GM18867 (cell line): ENCODE measurements around the gene ANK2.

Experiments used
- ATAC-seq: cut with Tn5 transposase; IDR thresholded peaks from one replicate; pipeline ENCODE4 v1.9.1; 2021; ENCODE audit warnings: mild to moderate bottlenecking, moderate library complexity; ENCODE audit not compliant: unreplicated experiment

Gene ANK2

GRCh38 chr4:113049421-113050370, at the start of gene ANK2:
Gene ANK2 (plus strand): TSS chr4:113049653. CDS start chr4:113049729, 76 bp downstream.
- no peak for ATAC-seq

DNA sequence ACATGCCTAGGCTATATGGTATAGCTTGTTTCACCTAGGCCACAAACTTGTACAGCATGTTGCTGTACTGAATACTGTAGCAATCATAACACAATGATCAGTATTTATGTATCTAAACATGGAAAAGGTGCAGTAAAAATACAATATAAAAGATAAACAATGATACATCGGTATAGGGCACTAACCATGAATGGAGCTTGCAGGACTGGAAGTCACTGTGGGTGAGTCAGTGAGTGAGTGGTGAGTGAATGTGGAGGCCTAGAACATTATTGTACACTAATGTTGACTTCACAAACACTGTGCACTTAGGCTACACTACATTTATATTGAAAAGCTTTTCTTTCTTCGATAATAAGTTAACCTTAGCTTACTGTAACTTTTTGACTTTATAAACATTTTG, 45.6 kb upstream of the ANK2 start:
- ATAC-seq, result no peak

DNA sequence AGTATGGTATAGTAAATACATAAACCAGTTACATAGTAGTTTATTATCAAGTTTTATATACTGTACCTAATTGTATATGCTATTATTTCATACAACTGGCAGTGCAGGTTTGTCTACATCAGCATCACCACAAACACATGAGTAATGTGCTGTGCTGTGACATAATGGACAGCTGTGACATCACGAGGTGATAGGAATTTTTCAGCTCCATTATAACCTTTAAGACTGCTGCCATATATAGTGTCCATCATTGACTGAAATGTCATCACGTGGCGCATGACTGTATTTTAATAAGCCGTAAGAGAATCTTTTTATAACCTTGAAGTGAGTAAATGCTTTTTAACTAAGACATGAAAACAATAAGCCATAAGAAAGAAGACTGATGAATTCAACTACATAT, 44.8 kb upstream of the ANK2 start:
- ATAC-seq, result no peak

DNA sequence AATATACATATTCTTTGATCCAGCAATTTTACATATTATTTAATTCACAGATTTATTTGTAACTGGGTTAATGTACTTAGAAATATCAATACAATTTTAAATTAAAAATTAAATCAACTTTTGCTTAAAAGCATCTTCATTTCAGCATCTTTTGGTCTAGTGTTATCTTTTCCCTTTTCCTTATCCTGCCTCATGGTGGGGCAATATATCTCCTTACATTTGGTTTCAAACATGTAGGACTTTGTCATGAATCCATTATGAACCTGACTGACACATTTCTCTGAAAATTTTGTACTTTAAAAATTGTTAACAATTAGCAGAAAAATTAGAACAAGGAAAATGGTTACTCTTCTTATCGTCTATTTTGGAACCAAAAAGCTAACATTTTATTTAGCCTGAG, 42.8 kb upstream of the ANK2 start:
- ATAC-seq, result no peak

DNA sequence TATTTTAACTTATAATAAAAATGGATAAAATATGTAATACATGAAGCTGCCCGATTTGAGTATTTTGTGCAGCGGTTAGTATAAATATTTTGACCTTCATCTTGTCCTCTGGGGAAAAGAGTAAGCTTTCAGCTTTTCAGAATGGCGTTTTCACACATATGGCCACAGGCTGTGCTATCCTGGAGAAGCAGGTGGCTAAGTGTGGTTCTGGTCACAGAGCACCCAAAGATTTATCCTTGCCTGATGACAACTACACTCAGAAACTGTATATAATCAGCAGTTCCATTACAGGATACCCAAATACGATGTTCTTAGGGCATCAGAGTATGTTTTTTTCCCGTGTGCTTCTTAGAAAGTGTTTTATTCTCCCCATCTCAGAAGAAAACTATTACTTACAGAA, 42.3 kb upstream of the ANK2 start:
- no peak for ATAC-seq

GRCh38 chr4:113008135-113008534, 41.3 kb upstream of the ANK2 start:
- ATAC-seq, result no peak

- ATAC-seq, result no peak
Observed at GRCh38 chr4:113008716-113009115, 40.7 kb upstream of the ANK2 start.

- no peak for ATAC-seq
Observed at GRCh38 chr4:113009461-113009860, 40.0 kb upstream of the ANK2 start.

DNA sequence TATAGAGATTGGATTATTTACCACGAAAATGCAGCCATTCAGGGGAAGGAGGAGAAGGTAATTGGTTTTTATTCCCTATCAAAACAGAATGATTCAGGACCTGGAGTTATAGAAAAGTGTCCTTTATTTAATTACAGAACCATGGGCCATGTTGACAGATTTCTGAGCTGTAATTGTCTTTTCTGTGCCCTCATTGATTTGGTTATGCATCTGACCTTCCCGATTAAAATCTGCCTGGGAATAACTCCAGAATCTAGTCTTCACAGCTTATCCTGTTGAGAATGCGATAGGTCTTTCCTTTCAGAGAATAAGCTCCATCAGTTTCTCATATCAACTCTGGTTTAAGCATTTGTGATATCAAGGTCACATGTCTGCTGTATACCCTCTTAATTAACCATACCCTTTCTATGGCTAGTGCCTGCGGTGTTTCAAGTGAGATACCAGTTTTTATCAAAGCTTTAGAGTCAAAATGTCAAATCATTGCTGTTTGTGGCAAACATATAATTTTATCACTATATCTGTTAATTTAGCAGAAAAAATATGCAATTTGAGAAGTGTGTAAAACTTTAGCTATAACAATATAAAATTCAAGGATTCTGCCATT, 37.2 kb upstream of the ANK2 start:
- ATAC-seq, result no peak

DNA sequence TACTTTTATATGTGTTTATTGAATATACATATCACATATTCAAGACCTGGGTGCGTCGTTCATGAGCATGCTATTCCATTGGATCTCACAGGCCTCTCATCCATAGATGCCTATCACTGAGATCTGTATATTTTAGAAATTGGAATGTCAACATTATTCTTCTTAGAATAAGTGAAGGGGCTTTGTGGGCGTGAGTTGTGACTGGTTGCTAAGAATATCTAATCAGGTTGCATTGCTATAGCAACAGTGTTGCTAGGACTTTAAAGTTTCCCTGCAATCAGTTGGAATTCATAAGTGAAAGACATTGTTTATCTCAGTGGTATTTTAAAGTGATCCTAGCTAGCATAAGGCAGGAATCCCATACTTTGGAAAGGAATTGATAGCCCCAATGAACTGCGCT, 36.7 kb upstream of the ANK2 start:
- ATAC-seq, result no peak

DNA sequence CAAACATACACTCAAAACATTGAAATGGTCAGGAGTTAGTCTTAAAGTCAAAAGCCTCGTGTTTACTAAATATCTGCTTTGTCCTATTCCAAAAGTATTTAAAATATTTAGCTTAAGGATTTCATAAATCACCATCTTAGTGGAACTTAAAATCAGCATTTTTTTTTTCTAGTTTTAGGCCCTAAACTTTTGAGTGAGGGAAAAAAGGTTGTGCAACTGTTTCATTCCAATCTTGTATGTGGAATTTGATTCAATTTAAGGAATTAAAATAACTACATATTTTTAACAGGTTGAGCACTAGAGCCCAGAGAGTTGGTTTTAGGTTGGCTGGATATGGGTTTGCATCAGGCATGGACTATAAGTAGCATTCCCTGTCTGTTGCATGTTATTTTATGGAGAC, 35.7 kb upstream of the ANK2 start:
- ATAC-seq, result no peak

DNA sequence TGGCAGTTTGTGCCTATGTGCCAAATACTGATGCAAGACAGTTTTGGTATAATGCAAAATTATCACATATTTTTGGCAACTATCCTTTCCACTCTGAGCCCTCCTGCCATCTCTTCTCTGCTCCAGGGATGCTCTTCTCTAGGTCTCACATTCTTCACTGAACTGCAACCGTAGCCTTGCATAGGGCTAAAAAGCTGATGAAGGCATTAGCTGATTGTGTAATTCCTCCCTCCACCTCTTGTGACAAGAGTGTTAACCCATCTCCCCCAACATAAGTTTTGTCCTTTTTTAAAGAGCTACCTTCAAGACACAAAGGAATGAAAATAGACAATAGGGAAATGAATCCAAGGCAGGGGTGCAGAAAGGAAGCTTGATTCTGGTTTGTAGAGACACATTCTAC, 33.1 kb upstream of the ANK2 start:
- no peak for ATAC-seq

DNA sequence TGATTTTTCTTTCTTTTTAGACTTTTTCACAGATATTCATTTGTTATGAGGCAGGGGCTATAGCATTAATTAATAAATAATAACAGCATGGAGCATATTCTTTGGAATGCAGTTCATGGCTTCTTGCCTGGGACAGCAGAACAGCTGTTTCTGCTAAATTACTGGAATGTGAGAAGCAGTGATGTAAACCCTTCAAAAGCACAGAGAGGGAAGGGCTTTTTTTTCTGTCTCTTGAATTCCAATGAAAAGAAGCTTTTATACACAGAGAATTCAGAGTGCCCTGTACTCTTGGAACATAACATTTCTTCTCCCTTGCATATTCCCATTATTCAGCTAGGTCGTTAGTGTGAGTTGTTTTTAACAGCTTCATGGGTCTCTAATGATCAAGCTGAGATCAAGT, 28.5 kb upstream of the ANK2 start:
- ATAC-seq, result no peak

GRCh38 chr4:113024388-113024787, 25.1 kb upstream of the ANK2 start:
- no peak for ATAC-seq

DNA sequence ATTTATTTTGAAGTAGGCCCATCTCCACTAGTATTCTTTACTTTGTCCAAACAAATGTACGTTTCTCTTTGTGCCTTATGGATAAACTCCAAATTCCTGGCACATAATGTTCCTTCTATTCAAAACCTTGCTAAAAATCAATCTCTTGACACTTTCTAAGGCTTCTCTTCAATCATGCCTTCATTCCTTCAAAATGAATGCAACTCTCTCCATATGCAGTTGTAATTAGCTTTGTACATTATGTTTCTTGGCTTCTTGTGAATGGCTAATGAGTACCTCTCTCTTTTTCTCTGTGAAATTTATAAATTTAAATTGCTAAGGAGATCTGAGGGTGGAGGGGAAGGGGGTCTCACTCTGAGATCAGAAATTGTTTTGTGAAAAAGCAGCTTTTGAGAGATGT, 24.0 kb upstream of the ANK2 start:
- no peak for ATAC-seq

DNA sequence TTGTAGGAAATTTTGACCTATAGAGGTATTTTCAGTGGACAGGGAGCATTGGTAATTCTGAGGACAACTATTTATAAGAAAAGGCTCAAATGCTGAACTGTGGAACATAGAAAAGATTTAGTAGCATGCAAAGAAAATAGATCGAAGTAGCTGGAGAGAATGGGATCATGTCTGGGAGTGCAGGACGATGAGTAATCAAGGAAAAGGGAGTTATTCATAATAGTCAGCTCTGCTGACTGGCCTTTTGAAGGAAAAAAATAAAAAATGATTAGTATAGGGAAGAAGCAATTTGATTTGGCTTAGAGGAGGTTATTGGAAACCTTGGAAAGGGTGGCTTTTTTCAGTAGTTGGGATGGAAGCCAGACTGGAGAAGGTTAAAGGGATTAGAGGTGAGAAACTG, 22.9 kb upstream of the ANK2 start:
- ATAC-seq, result no peak

GRCh38 chr4:113028074-113028473, 21.4 kb upstream of the ANK2 start:
- ATAC-seq, result no peak

DNA sequence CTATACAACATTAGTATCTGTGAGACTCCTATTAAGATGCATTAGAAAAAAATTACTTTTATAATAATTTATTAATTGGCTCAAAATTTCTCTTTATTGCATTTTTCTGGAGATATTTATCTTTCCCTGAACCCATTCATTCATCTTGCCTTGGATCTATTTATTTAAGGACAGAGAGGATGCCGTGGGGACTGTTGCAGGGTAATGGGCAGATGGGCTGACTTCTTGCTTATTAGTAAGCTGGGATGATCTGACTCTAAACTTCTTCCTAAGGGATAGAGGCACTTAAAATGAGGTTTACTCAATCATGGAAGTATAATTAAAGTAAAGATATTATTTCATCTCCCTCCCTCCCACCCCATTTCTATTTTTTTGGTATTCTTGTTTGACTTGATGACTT, 18.2 kb upstream of the ANK2 start:
- no peak for ATAC-seq

- peak; percentile 71 for ATAC-seq
Observed at GRCh38 chr4:113040793-113041192, 8.7 kb upstream of the ANK2 start.

DNA sequence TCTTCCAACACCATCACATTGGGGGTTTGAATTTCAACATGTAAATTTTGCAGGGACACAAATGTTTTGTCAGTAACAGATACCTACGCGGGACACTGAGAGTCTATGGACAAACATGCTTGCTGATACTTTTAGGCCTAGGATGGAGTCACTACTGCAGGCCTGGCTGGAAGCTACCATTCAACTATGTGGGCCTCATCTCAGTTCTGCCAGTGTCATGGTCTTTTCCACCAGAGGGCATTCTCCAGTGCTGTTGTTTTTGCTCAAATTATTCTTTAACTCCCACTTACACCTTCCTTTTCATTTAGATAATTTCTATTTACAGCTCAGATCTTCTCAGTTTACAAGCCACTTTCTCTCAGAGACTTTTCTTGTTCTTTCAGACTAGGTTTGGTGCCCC, 7.0 kb upstream of the ANK2 start:
- no peak for ATAC-seq

DNA sequence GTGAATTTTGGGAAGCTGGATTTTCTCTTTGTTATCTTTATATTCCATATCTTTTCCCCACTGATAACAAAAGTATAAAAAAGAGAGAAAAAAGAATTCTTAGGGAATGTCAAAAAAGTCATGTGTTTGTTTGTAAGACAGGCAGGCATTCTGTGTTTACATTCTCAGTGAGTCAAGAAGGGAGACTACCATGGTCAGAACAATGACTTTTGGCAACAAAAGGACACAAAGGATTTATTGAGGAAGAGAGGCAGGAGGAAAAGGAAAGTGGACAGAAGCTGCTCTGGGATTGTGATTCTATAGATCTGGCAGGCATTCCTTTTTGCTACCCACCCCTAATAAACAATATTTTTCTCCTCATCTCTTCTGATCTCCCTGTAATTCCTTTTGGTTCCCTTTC, 5.9 kb upstream of the ANK2 start:
- no peak for ATAC-seq

DNA sequence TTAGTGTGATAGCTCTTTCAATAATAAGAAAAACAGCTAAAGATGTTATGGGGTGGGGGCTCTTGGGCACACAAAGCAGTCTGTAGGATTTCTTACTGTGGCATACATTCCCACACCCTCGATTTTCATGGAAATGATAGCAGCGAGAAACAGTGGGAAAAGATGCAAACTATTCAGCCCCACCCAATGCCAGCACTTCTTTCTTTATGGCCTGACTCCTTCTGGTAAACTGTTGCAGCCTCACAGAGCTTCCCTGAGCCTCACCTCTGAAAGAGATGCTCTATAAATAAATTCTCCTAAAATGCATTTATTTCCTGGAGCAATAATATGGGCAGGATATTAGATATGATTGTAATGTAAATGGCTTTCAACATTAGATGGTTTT, 910 bp downstream of the ANK2 start:
- no peak for ATAC-seq

DNA sequence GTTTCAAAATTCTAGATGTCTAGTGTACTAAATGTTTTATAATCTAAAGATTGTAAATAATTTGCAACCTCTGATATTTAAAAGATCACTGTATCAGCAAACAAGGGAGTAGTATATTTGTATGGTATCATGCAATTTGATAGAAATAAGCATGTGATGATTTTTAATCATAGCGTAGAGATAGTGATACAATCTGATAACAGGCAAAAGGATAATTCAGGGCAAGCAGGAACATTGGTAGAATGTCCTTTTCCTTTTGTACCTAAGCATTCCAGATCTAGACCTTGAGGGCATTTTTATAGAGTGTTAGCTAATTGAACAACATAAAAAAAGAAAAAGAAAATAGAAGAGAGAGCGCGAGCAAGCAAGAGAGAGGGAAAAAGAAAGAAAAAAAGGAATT, 1.4 kb downstream of the ANK2 start:
- no peak for ATAC-seq
